Erythroblast (primary cell): ENCODE measurements around the gene SHB.
"Not testable (repeated sequence)": the region's sequence is repeated elsewhere in the genome, so short reads cannot be mapped to it uniquely, and the experiment has no call there.

Experiments
- DNase-seq, 2 experiments: peaks; one replicate each; lab custom pipeline; 2025; lab: John Stamatoyannopoulos, UW
- GATA1 ChIP-seq: IDR thresholded peaks from 2 replicates; pipeline ENCODE4 v1.6.1; 2011; ENCODE audit warnings: low read depth, mild to moderate bottlenecking, control low read depth, low read length, moderate library complexity
- POLR2A ChIP-seq: IDR thresholded peaks from 2 replicates; pipeline ENCODE4 v1.6.1; 2011; ENCODE audit warnings: mild to moderate bottlenecking, low read length

Gene SHB

GRCh38 chr9:37971691-37972090 lies 97.3 kb downstream of the SHB start:
- TF ChIP-seq GATA1, result no peak
- TF ChIP-seq POLR2A, result no peak
- DNase-seq, result no peak

GRCh38 chr9:37971108-37971459 lies 97.9 kb downstream of the SHB start:
- TF ChIP-seq GATA1 (no peak), POLR2A (no peak)
- no peak for DNase-seq

GRCh38 chr9:37970301-37971107 lies 98.5 kb downstream of the SHB start:
- TF ChIP-seq GATA1, result no peak
- TF ChIP-seq POLR2A, result no peak
- no peak for DNase-seq

GRCh38 chr9:37969558-37970300 lies 99.3 kb downstream of the SHB start:
- no peak for DNase-seq
- TF ChIP-seq POLR2A, result no peak
- TF ChIP-seq GATA1, result no peak

- DNase-seq, result peak; percentile 63 to 80
- no peak for TF ChIP-seq POLR2A
These were observed 99.9 kb downstream of the SHB start for GRCh38 chr9:37969130-37969529.

- peak; percentile 85 to 91 for DNase-seq
These were observed 100.8 kb downstream of the SHB start for GRCh38 chr9:37968228-37968701.

GRCh38 chr9:37967761-37968080 lies 101.3 kb downstream of the SHB start:
- TF ChIP-seq POLR2A, result no peak
- no peak for TF ChIP-seq GATA1
- DNase-seq, result no peak

More at GRCh38 chr9:37968228-37968701, 100.8 kb downstream of the SHB start:
- TF ChIP-seq GATA1 (no peak), POLR2A (no peak)

GRCh38 chr9:37967014-37967760 lies 101.8 kb downstream of the SHB start:
- DNase-seq, result peak in 1 of 2 experiments; percentile 24

GRCh38 chr9:37966412-37967013 lies 102.5 kb downstream of the SHB start:
- peak in 1 of 2 experiments; percentile 16 for DNase-seq
- TF ChIP-seq POLR2A (no peak), GATA1 (no peak)

More at GRCh38 chr9:37967014-37967760, 101.8 kb downstream of the SHB start:
- TF ChIP-seq POLR2A, result no peak
- TF ChIP-seq GATA1, result no peak

- not testable (repeated sequence) for DNase-seq
These were observed 103.2 kb downstream of the SHB start for GRCh38 chr9:37965676-37966345.

- TF ChIP-seq GATA1 (no peak), POLR2A (no peak)
- DNase-seq, result no peak
These were observed 103.9 kb downstream of the SHB start for GRCh38 chr9:37965116-37965515.

- DNase-seq, result no peak
- TF ChIP-seq POLR2A (no peak), GATA1 (no peak)
These were observed 104.3 kb downstream of the SHB start for GRCh38 chr9:37964740-37965081.

GRCh38 chr9:37963936-37964739 lies 104.9 kb downstream of the SHB start:
- no peak for TF ChIP-seq GATA1
- no peak for TF ChIP-seq POLR2A
- DNase-seq, result peak in 1 of 2 experiments; percentile 42
